ENCODE data around the gene BIRC6. TPM values are rescaled to one million over a fixed set of nuclear protein-coding genes. Genes with fewer than 3 reads are reported as not detected.

BIRC6 gene
- total RNA-seq, 2 donors from 2014 or later: 149 to 160 TPM

GRCh38 chr2:32516567-32516966, 159.7 kb downstream of the BIRC6 start:
- Histone ChIP-seq H3K4me3 (no peak overlapping the region), H3K9me3 (no peaks in the 10 kb centered on the region), H3K27me3 (replicated peaks; ENCODE audit: insufficient read depth) (no peaks in the 10 kb centered on the region), H3K27ac (no peak overlapping the region), H3K36me3 (peaks cover 34% of the 10 kb centered on the region), H3K4me1 (ENCODE audit: control insufficient read depth in 1 of 2, low read depth in 2 of 2) (no peaks in the 10 kb centered on the region)
- ATAC-seq (ENCODE audit: insufficient number of reproducible peaks, low FRiP score, low read depth): no peak
- no peak for DNase-seq (ENCODE audit: low spot score)
- TF ChIP-seq, protein P1, sequence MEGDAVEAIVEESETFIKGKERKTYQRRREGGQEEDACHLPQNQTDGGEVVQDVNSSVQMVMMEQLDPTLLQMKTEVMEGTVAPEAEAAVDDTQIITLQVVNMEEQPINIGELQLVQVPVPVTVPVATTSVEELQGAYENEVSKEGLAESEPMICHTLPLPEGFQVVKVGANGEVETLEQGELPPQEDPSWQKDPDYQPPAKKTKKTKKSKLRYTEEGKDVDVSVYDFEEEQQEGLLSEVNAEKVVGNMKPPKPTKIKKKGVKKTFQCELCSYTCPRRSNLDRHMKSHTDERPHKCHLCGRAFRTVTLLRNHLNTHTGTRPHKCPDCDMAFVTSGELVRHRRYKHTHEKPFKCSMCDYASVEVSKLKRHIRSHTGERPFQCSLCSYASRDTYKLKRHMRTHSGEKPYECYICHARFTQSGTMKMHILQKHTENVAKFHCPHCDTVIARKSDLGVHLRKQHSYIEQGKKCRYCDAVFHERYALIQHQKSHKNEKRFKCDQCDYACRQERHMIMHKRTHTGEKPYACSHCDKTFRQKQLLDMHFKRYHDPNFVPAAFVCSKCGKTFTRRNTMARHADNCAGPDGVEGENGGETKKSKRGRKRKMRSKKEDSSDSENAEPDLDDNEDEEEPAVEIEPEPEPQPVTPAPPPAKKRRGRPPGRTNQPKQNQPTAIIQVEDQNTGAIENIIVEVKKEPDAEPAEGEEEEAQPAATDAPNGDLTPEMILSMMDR (IDR thresholded peaks at IDR 0.05): no peak

DNA sequence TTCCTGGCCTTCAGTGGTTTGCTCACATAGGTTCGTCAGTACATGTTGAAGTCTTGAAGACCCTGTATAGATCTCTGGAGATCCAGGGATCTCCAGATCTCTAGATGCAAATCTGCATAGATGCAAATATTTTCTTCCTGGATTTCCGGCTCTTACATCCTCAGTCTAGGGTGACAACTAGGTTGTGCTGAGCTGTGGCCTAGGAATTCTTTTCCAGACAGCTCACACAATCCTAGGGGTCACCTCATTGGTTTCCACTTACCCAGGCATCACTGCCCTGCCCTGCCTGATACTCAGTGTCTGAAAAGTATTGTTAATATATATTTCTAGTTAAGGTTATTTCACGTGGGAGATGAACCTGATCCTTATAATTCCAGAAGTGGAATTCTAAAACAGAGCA, 165.9 kb downstream of the BIRC6 start:
- Histone ChIP-seq H3K4me3 (no peak overlapping the region), H3K27me3 (replicated peaks; ENCODE audit: insufficient read depth) (no peaks in the 10 kb centered on the region), H3K27ac (no peak overlapping the region), H3K9me3 (no peaks in the 10 kb centered on the region), H3K36me3 (peaks cover 29% of the 10 kb centered on the region), H3K4me1 (ENCODE audit: control insufficient read depth in 1 of 2, low read depth in 2 of 2) (no peaks in the 10 kb centered on the region)
- ATAC-seq (ENCODE audit: insufficient number of reproducible peaks, low FRiP score, low read depth): no peak
- DNase-seq (ENCODE audit: low spot score): no peak
- TF ChIP-seq, protein P1 (IDR thresholded peaks at IDR 0.05): no peak

DNA sequence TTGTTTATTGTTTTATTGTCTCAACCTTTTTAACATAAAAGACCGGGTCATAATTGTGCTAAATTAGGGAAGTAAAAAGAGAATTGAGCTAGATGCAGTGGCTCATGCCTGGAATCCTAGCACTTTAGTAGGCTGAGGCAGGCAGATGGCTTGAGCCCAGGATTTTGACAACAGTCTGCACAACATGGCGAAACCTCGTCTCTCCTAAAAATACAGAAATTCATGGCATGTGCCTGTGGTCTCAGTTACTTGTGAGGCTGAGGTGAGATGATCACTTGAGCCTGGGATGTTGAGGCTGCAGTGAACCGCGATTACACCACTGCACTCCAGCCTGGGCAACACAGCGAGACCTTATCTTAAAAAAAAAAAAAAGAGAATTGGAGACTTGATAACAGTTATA, 166.9 kb downstream of the BIRC6 start:
- Histone ChIP-seq H3K9me3 (no peaks in the 10 kb centered on the region), H3K4me1 (ENCODE audit: control insufficient read depth in 1 of 2, low read depth in 2 of 2) (no peaks in the 10 kb centered on the region), H3K4me3 (no peak overlapping the region), H3K27ac (no peak overlapping the region), H3K27me3 (replicated peaks; ENCODE audit: insufficient read depth) (no peaks in the 10 kb centered on the region), H3K36me3 (peaks cover 21% of the 10 kb centered on the region)
- ATAC-seq (ENCODE audit: insufficient number of reproducible peaks, low FRiP score, low read depth) (no peak), DNase-seq (ENCODE audit: low spot score) (no peak)
- TF ChIP-seq, protein P1 (IDR thresholded peaks at IDR 0.05): no peak

DNA sequence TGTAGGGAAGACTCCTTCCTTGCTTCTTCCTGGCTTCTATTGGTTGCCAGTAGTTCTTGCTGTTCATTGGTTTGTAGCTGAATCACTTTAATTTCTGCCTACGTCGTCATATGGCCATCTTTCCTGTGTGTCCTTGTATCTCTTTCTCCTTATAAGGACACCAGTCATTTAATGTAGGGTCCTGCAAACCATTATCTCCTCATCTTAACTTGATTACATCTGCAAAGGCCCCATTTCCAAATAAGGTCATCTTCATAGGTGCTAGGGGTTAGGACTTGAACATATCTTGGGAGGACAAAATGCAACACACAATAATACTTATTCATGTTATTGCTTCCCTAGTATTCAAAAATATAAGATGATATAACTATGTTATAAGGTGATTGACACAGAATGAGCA, 175.5 kb downstream of the BIRC6 start:
- ATAC-seq (ENCODE audit: insufficient number of reproducible peaks, low FRiP score, low read depth): no peak
- H3K27ac ChIP-seq: no peak overlapping the region
- H3K9me3 ChIP-seq: no peaks in the 10 kb centered on the region
- TF ChIP-seq, protein P1 (IDR thresholded peaks at IDR 0.05): no peak
- no peaks in the 10 kb centered on the region for H3K36me3 ChIP-seq
- H3K27me3 ChIP-seq (replicated peaks; ENCODE audit: insufficient read depth): no peaks in the 10 kb centered on the region
- no peaks in the 10 kb centered on the region for H3K4me1 ChIP-seq (ENCODE audit: control insufficient read depth in 1 of 2, low read depth in 2 of 2)
- H3K4me3 ChIP-seq: no peak overlapping the region
- DNase-seq (ENCODE audit: low spot score): no peak

- Histone ChIP-seq H3K36me3 (no peaks in the 10 kb centered on the region), H3K4me3 (no peak overlapping the region), H3K9me3 (no peaks in the 10 kb centered on the region), H3K4me1 (ENCODE audit: control insufficient read depth in 1 of 2, low read depth in 2 of 2) (no peaks in the 10 kb centered on the region), H3K27me3 (replicated peaks; ENCODE audit: insufficient read depth) (no peaks in the 10 kb centered on the region), H3K27ac (no peak overlapping the region)
- DNase-seq (ENCODE audit: low spot score) (no peak), ATAC-seq (ENCODE audit: insufficient number of reproducible peaks, low FRiP score, low read depth) (no peak)
- TF ChIP-seq, protein P1 (IDR thresholded peaks at IDR 0.05): no peak
These were observed 176.1 kb downstream of the BIRC6 start for GRCh38 chr2:32532961-32533360.
